CD4-positive, CD25-positive, alpha-beta regulatory T cell (primary cell): Measurements from ENCODE around the gene TLX1. TPM values are rescaled to one million over a fixed set of nuclear protein-coding genes. Genes with fewer than 3 reads are reported as not detected.
"Not testable (repeated sequence)": the region's sequence is repeated elsewhere in the genome, so short reads cannot be mapped to it uniquely, and the experiment has no call there.

ENCODE experiments used
- ATAC-seq, 2 donors: fragments of 150-1000 bp; cut with Tn5 transposase; one replicate each; pipeline ENCODE4 v1.10.0; 2021; ENCODE audit warnings: low read depth in 2 of 2, moderate number of reproducible peaks in 2 of 2, moderate library complexity in 1 of 2
- DNase-seq, 3 donors: peaks; one replicate each; pipeline versions ENCODE4 v3.0.0 to v3.0.0-alpha.2; 2012 to 2022; ENCODE audit warnings: mixed read lengths in 1 of 3
- H3K27ac ChIP-seq: one replicate; pipeline ENCODE4 v1.7.0; 2013; ENCODE audit warnings: mild to moderate bottlenecking, low read length; ENCODE audit not compliant: insufficient read depth, poor library complexity, severe bottlenecking
- H3K27me3 ChIP-seq: one replicate; pipeline ENCODE4 v1.7.0; 2013; ENCODE audit warnings: low read length; ENCODE audit not compliant: control insufficient read depth, insufficient read depth
- H3K36me3 ChIP-seq: one replicate; pipeline ENCODE4 v1.7.0; 2013; ENCODE audit warnings: mild to moderate bottlenecking, low read length, moderate library complexity; ENCODE audit not compliant: control insufficient read depth, insufficient read depth
- H3K4me1 ChIP-seq: 2 replicates; pipeline ENCODE4 v1.7.0; 2013; ENCODE audit warnings: mild to moderate bottlenecking, low read length; ENCODE audit not compliant: insufficient read depth, control insufficient read depth, poor library complexity, severe bottlenecking
- H3K4me3 ChIP-seq: one replicate; pipeline ENCODE4 v1.7.0; 2013; ENCODE audit warnings: low read depth, mild to moderate bottlenecking, low read length, moderate library complexity
- H3K9me3 ChIP-seq, 2 experiments: 1 replicate in 1 of 2; 2 replicates in 1 of 2; pipeline ENCODE4 v1.7.0; 2013; ENCODE audit warnings: low read length in 2 of 2, mild to moderate bottlenecking in 1 of 2, moderate library complexity in 1 of 2; ENCODE audit not compliant: control insufficient read depth in 2 of 2
- H3K27ac Mint-ChIP-seq, 3 donors: one replicate each; pipeline ENCODE4 v1.8.0; 2020 to 2022; ENCODE audit warnings: mild to moderate bottlenecking in 3 of 3, mixed read lengths in 3 of 3, moderate library complexity in 2 of 3
- H3K27me3 Mint-ChIP-seq: one replicate; pipeline ENCODE4 v1.8.0; 2022; ENCODE audit warnings: mild to moderate bottlenecking, mixed read lengths
- H3K36me3 Mint-ChIP-seq: one replicate; pipeline ENCODE4 v1.8.0; 2020; ENCODE audit warnings: mixed read lengths
- H3K4me1 Mint-ChIP-seq, 4 donors: one replicate each; pipeline ENCODE4 v1.8.0; 2020 to 2022; ENCODE audit warnings: mixed read lengths in 4 of 4, mild to moderate bottlenecking in 1 of 4
- H3K4me3 Mint-ChIP-seq, 4 donors: one replicate each; pipeline ENCODE4 v1.8.0; 2020 to 2022; ENCODE audit warnings: mild to moderate bottlenecking in 4 of 4, mixed read lengths in 4 of 4, moderate library complexity in 3 of 4
- H3K9me3 Mint-ChIP-seq, 7 donors: one replicate each; pipeline ENCODE4 v1.8.0; 2020 to 2022; ENCODE audit warnings: mixed read lengths in 7 of 7, mild to moderate bottlenecking in 3 of 7, moderate library complexity in 2 of 7
- polyA plus RNA-seq, 4 donors: library from polyadenylated mRNA; unstranded; fragments of 300-500 nt; fragmentation: Illumina TruSeq; gene quantifications; one replicate each; pipeline ENCODE4 v1.2.3, GENCODE V29; 2021
- total RNA-seq: library from RNA; stranded (reverse); gene quantifications from one replicate; pipeline ENCODE4 v1.2.3, GENCODE V29; 2022

The TLX1 gene
- total and polyA plus RNA-seq, 5 donors from 2014 or later = not detected

GRCh38 chr10:101151395-101151794, 20.3 kb downstream of the TLX1 start:
- H3K36me3 Mint-ChIP-seq = no peaks in the 10 kb centered on the region
- Histone ChIP-seq H3K27ac (no peak overlapping the region), H3K4me3 (no peak overlapping the region), H3K27me3 (peaks cover 36% of the 10 kb centered on the region), H3K36me3 (no peaks in the 10 kb centered on the region), H3K9me3 (peaks cover 0 to 6% of the 10 kb centered on the region in 2 experiments), H3K4me1 (peaks cover 4% of the 10 kb centered on the region)
- no peak for DNase-seq
- peaks cover 0 to 4% (median 0%) of the 10 kb centered on the region in 4 donors for H3K4me1 Mint-ChIP-seq
- ATAC-seq = no peak
- H3K27me3 Mint-ChIP-seq = peaks cover 74% of the 10 kb centered on the region
- no peak overlapping the region for H3K4me3 Mint-ChIP-seq
- H3K9me3 Mint-ChIP-seq = peaks cover 0 to 5% (median 0%) of the 10 kb centered on the region in 7 donors
- H3K27ac Mint-ChIP-seq = no peak overlapping the region

GRCh38 chr10:101152316-101152715, 21.2 kb downstream of the TLX1 start:
- no peak overlapping the region for H3K27ac Mint-ChIP-seq
- H3K4me3 Mint-ChIP-seq = no peak overlapping the region
- Histone ChIP-seq H3K4me3 (no peak overlapping the region), H3K27ac (no peak overlapping the region), H3K27me3 (peaks cover 32% of the 10 kb centered on the region), H3K4me1 (no peaks in the 10 kb centered on the region), H3K36me3 (no peaks in the 10 kb centered on the region), H3K9me3 (peaks cover 0 to 6% of the 10 kb centered on the region in 2 experiments)
- H3K36me3 Mint-ChIP-seq = no peaks in the 10 kb centered on the region
- ATAC-seq (no peak), DNase-seq (no peak)
- H3K4me1 Mint-ChIP-seq = no peaks in the 10 kb centered on the region
- H3K27me3 Mint-ChIP-seq = peaks cover 68% of the 10 kb centered on the region
- peaks cover 0 to 5% (median 0%) of the 10 kb centered on the region in 7 donors for H3K9me3 Mint-ChIP-seq

GRCh38 chr10:101154506-101154905, 23.4 kb downstream of the TLX1 start:
- not testable (repeated sequence) for H3K27ac Mint-ChIP-seq, ATAC-seq, DNase-seq, H3K4me1 ChIP-seq, H3K36me3 Mint-ChIP-seq, H3K9me3 ChIP-seq, H3K4me1 Mint-ChIP-seq, H3K4me3 ChIP-seq, H3K4me3 Mint-ChIP-seq, H3K9me3 Mint-ChIP-seq, H3K27ac ChIP-seq, H3K36me3 ChIP-seq
- H3K27me3 Mint-ChIP-seq = peaks cover 53% of the 10 kb centered on the region
- H3K27me3 ChIP-seq = peaks cover 16% of the 10 kb centered on the region

GRCh38 chr10:101155896-101156295, 24.8 kb downstream of the TLX1 start:
- Mint-ChIP-seq H3K27me3 (peaks cover 40% of the 10 kb centered on the region), H3K4me1 (peaks cover 0 to 5% (median 0%) of the 10 kb centered on the region in 4 donors), H3K4me3 (no peak overlapping the region), H3K27ac (no peak overlapping the region), H3K36me3 (no peaks in the 10 kb centered on the region), H3K9me3 (peaks cover 0 to 3% (median 0%) of the 10 kb centered on the region in 7 donors)
- H3K36me3 ChIP-seq = no peaks in the 10 kb centered on the region
- no peak overlapping the region for H3K27ac ChIP-seq
- DNase-seq (no peak), ATAC-seq (no peak)
- H3K4me1 ChIP-seq = peaks cover 4% of the 10 kb centered on the region
- no peaks in the 10 kb centered on the region for H3K9me3 ChIP-seq
- peaks cover 12% of the 10 kb centered on the region for H3K27me3 ChIP-seq
- no peak overlapping the region for H3K4me3 ChIP-seq

GRCh38 chr10:101157756-101158458, 26.8 kb downstream of the TLX1 start:
- Mint-ChIP-seq H3K36me3 (no peaks in the 10 kb centered on the region), H3K4me3 (no peak overlapping the region), H3K9me3 (peaks cover 0 to 3% (median 0%) of the 10 kb centered on the region in 7 donors), H3K4me1 (peaks cover 7 to 13% (median 11%) of the 10 kb centered on the region in 4 donors), H3K27ac (peak overlapping the region in 1 of 3 donors; percentile 45), H3K27me3 (peaks cover 37% of the 10 kb centered on the region)
- Histone ChIP-seq H3K27me3 (peaks cover 16% of the 10 kb centered on the region), H3K9me3 (no peaks in the 10 kb centered on the region), H3K27ac (no peak overlapping the region), H3K4me3 (no peak overlapping the region), H3K36me3 (no peaks in the 10 kb centered on the region), H3K4me1 (peaks cover 12% of the 10 kb centered on the region)
- ATAC-seq (no peak), DNase-seq (no peak)

- Histone ChIP-seq H3K4me3 (no peak overlapping the region), H3K36me3 (no peaks in the 10 kb centered on the region), H3K4me1 (peaks cover 14% of the 10 kb centered on the region), H3K27ac (no peak overlapping the region), H3K27me3 (peaks cover 18% of the 10 kb centered on the region), H3K9me3 (no peaks in the 10 kb centered on the region)
- Mint-ChIP-seq H3K4me3 (no peak overlapping the region), H3K36me3 (no peaks in the 10 kb centered on the region), H3K4me1 (peaks cover 7 to 13% (median 11%) of the 10 kb centered on the region in 4 donors), H3K9me3 (peaks cover 0 to 3% (median 0%) of the 10 kb centered on the region in 7 donors), H3K27me3 (peaks cover 36% of the 10 kb centered on the region), H3K27ac (peak overlapping the region in 1 of 3 donors; percentile 45)
- DNase-seq (peak in 1 of 3 donors; percentile 58), ATAC-seq (no peak)
These were observed 27.5 kb downstream of the TLX1 start for GRCh38 chr10:101158459-101159058.

- H3K36me3 Mint-ChIP-seq = no peaks in the 10 kb centered on the region
- peaks cover 7 to 13% (median 11%) of the 10 kb centered on the region in 4 donors for H3K4me1 Mint-ChIP-seq
- no peaks in the 10 kb centered on the region for H3K9me3 ChIP-seq
- no peak overlapping the region for H3K27ac Mint-ChIP-seq
- peak; percentile 60 to 72 (median 68) for DNase-seq
- no peaks in the 10 kb centered on the region for H3K36me3 ChIP-seq
- H3K4me3 Mint-ChIP-seq = peak overlapping the region in 2 of 4 donors; percentile 16 to 22
- peaks cover 31% of the 10 kb centered on the region for H3K27me3 ChIP-seq
- no peak overlapping the region for H3K27ac ChIP-seq
- peaks cover 0 to 2% (median 0%) of the 10 kb centered on the region in 7 donors for H3K9me3 Mint-ChIP-seq
- peaks cover 49% of the 10 kb centered on the region for H3K27me3 Mint-ChIP-seq
- H3K4me1 ChIP-seq = peaks cover 14% of the 10 kb centered on the region
- peak; percentile 74 for ATAC-seq
- H3K4me3 ChIP-seq = peak overlapping the region; percentile 23
These were observed 30.6 kb downstream of the TLX1 start for GRCh38 chr10:101161494-101162299.
